ENCODE measurements around the gene HP.
"Not testable (repeated sequence)": the region's sequence is repeated elsewhere in the genome, so short reads cannot be mapped to it uniquely, and the experiment has no call there.

HP gene, protein sequence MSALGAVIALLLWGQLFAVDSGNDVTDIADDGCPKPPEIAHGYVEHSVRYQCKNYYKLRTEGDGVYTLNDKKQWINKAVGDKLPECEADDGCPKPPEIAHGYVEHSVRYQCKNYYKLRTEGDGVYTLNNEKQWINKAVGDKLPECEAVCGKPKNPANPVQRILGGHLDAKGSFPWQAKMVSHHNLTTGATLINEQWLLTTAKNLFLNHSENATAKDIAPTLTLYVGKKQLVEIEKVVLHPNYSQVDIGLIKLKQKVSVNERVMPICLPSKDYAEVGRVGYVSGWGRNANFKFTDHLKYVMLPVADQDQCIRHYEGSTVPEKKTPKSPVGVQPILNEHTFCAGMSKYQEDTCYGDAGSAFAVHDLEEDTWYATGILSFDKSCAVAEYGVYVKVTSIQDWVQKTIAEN

DNA sequence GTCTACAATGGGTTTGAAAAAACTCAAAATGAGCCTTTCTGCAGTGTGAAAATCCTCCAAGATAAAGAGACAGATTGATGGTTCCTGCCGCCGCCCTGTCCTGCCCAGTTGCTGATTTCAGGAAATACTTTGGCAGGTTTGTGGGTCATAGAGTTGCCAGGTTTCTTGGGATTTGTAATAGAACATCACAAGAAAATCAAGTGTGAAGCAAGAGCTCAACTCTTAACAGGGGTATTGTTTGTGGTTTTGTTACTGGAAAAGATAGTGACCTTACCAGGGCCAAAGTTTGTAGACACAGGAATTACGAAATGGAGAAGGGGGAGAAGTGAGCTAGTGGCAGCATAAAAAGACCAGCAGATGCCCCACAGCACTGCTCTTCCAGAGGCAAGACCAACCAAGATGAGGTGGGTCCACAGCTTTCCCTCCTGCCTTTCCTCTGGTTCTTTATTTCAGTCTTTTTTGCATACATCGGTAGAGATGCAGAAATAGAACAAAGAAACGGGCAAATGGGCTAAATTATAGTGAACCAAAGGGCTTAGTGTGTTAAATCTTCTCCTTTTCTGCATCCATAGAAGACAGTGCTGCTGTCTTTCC lies at the start of gene HP:
Gene HP (plus strand): TSS at position 252 of the 594 bp plus-strand sequence. CDS start 148 bp downstream, at position 400.
- DNase-seq, result not testable (repeated sequence)

- DNase-seq, result not testable (repeated sequence)
Observed at GRCh38 chr16:72008065-72008423, 46.3 kb upstream of the HP start.

- peak; percentile 88 to 94 for DNase-seq
Observed at GRCh38 chr16:72008424-72009216, 45.7 kb upstream of the HP start, which contains the start of gene DHODH. DHODH (plus strand) TSS chr16:72008744; CDS start chr16:72008765, 21 bp downstream.

DNA sequence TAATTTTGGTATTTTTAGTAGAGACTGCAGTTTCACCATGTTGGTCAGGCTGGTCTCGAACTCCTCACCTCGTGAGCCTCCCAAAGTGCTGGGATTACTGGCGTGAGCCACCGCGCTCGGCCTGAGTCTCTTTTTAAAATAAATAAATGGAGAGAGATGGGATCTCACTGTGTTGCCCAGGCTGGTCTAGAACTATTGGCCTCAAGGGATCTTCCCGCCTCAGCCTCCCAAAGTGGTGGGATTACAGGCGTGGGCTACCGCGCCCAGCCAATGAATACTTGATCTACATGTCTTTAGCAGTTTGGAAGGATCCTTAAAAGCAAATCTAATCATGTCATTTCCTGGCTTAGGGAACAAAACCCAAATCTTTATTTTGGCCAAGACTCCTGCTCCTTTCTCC lies 44.5 kb upstream of the HP start:
- no peak for DNase-seq

- no peak for DNase-seq
Observed at GRCh38 chr16:72012607-72013006, 41.7 kb upstream of the HP start.

DNA sequence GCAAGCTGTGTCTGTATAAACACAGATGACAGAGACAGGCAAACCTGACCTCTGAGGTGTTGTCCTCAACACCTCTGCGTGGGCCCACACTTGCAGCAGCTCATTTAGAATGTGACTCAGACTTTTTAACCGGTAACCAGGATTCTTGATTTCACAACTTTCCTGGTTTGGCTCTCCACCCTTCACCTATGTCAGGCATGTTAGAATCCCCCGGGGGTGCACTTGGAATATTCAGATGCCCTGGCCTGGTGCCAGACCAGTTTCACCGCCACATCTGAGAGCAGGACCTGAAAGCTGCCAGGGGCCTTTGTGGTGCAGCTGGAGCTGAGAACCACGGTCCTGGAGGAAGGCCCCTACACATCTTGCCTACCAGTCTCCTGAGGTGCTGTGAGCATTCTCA lies 40.9 kb upstream of the HP start:
- DNase-seq, result no peak

- DNase-seq, result no peak
Observed at GRCh38 chr16:72013888-72014581, 40.3 kb upstream of the HP start.

DNA sequence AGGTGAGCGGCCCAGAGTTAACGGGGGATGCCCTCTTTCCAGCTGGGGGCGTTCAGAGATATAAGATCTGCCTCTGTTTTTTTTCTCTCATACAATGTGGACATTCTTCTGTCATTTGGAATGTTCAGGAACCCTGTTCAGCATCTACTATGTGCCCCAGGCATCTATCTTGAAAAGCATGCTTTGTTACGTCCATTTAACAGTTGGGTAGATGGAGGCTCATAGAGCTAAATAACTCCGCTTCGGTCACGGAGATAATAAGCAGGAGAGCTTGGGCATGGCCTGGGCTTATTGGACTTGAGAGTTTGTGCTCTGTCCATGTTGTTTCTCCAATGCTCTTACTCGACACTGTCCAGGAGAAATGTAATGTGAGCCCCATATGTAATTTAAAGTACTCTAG lies 39.6 kb upstream of the HP start:
- no peak for DNase-seq

GRCh38 chr16:72015124-72015523 lies 39.2 kb upstream of the HP start:
- no peak for DNase-seq

- no peak for DNase-seq
Observed at GRCh38 chr16:72018470-72018869, 35.8 kb upstream of the HP start.

- no peak for DNase-seq
Observed at GRCh38 chr16:72021043-72021442, 33.3 kb upstream of the HP start.

DNA sequence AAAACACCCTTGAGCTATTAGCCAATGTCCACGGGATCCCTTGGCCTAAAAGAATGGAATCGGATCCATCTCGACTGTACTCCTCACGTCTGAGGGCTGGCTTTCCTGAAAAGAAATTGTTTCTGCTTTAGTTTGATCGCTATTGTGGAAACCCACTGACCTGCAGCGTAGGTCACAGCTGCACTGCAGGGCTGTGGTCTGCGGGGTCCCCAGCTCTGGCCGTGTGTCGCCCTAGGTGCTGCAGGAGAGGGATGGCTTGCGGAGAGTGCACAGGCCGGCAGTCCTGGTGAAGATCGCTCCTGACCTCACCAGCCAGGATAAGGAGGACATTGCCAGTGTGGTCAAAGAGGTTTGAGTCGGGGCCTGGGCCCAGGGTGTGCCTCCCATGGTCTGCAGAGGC lies 32.2 kb upstream of the HP start:
- DNase-seq, result no peak

- no peak for DNase-seq
Observed at GRCh38 chr16:72023962-72024361, 30.3 kb upstream of the HP start.

- no peak for DNase-seq
Observed at GRCh38 chr16:72024862-72025382, 29.4 kb upstream of the HP start.

GRCh38 chr16:72025404-72026114 lies 28.7 kb upstream of the HP start:
- no peak for DNase-seq

GRCh38 chr16:72027669-72028378 lies 26.5 kb upstream of the HP start:
- no peak for DNase-seq

- DNase-seq, result no peak
Observed at GRCh38 chr16:72029567-72030271, 24.6 kb upstream of the HP start.

DNA sequence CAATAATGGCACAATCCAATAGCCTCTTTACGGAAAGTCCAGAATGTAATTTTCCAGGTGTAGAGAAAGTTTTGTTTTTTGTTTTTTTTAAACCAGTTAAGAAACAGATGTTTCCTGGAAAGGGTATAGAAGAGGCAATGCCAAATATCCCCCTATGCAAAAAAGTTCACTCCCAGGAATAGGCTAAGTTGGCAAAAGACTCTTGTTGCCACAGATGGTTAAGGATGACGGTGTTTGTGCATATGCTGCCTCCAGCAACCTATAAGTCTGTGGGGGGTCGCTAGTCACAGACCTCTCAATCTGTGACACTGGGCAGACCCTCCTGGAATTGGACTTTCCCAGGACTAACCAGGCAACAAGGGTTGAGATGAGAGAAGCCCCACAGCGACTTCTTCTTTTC lies 20.9 kb upstream of the HP start:
- no peak for DNase-seq

- no peak for DNase-seq
Observed at GRCh38 chr16:72036098-72036497, 18.2 kb upstream of the HP start.

GRCh38 chr16:72042157-72042660 lies 12.1 kb upstream of the HP start:
- DNase-seq, result no peak

- no peak for DNase-seq
Observed at GRCh38 chr16:72043058-72043457, 11.2 kb upstream of the HP start.

All from NCI-H446 (cell line).